Neural progenitor cell (in vitro differentiated cells): ENCODE results near the gene DCST2.

Experiments used
- CTCF ChIP-seq: fragments of 200-600 bp; sonication (generic); IDR thresholded peaks from 2 replicates; pipeline ENCODE4 v1.5.1; 2017; ENCODE audit warnings: antibody characterized with exemption, mild to moderate bottlenecking
- EZH2 ChIP-seq: fragments of 200-600 bp; sonication (generic); IDR thresholded peaks from 2 replicates; pipeline ENCODE4 v1.6.1; 2017; ENCODE audit warnings: antibody characterized with exemption, mild to moderate bottlenecking, moderate library complexity
- EZH2phosphoT487 ChIP-seq: fragments of 200-600 bp; sonication (generic); IDR thresholded peaks from 2 replicates; pipeline ENCODE4 v1.6.1; 2017; ENCODE audit warnings: antibody characterized with exemption

DNA sequence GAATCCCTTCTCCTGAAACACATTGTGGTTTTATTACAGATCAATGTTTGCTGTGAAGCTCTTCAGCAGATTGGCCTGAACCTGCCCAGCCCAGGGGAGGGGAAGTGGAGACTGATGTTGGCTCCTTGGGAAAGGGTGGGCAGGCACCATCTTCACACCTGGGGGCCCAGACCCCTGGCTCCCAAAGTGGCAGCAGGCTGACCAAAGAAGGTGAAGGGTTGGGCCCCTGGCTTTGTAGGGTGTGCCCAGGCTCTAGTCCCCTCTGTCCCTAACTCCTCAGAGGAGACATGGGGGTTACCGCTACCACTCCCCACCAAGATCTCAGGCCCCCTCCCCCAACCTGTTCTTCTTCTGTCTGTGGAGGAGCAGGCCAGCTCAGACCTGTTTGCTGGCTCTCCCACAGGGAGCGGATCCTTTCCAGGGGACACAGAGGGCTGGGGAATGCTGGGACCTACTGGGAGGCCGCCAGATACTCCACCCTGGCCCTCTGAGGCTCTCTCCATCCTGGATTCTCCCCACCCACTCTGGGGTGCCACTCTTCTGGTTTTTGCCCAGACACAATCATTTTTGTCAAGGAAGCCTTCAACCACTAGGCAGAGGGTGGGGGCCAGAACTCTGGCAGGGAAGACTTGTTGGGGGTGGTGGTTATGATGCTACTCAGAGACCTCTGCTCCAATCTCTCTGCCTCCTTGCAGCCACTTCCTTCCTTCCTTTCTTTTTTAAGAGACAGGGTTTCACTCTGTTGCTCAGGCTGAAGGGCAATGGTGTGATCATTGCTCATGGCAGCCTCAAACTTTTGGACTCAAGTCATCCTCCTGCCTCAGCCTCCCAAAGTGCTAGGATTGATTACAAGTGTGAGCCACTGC lies 40.0 kb upstream of the DCST2 start:
- TF ChIP-seq CTCF (no peak), EZH2 (no peak), EZH2phosphoT487 (no peak)
